ENCODE data around the gene TCEAL7. TPM values are rescaled to one million over a fixed set of nuclear protein-coding genes. Genes with fewer than 3 reads are reported as not detected.

Gene TCEAL7
- total RNA-seq, 4 donors from 2014 or later = 10.0 to 20.5 (median 13.6) TPM

GRCh38 chrX:103373581-103373980, 43.5 kb downstream of the TCEAL7 start:
- Histone ChIP-seq H3K27me3 (no peaks in the 10 kb centered on the region), H3K9me3 (no peaks in the 10 kb centered on the region), H3K4me1 (peaks cover 0 to 16% (median 0%) of the 10 kb centered on the region in 3 donors), H3K27ac (no peak overlapping the region), H3K4me3 (no peak overlapping the region), H3K36me3 (no peaks in the 10 kb centered on the region)
- no peak for TF ChIP-seq POLR2A (IDR thresholded peaks at IDR 0.05)
- no peak for TF ChIP-seq EP300 (IDR thresholded peaks at IDR 0.05)
- TF ChIP-seq, protein P1, sequence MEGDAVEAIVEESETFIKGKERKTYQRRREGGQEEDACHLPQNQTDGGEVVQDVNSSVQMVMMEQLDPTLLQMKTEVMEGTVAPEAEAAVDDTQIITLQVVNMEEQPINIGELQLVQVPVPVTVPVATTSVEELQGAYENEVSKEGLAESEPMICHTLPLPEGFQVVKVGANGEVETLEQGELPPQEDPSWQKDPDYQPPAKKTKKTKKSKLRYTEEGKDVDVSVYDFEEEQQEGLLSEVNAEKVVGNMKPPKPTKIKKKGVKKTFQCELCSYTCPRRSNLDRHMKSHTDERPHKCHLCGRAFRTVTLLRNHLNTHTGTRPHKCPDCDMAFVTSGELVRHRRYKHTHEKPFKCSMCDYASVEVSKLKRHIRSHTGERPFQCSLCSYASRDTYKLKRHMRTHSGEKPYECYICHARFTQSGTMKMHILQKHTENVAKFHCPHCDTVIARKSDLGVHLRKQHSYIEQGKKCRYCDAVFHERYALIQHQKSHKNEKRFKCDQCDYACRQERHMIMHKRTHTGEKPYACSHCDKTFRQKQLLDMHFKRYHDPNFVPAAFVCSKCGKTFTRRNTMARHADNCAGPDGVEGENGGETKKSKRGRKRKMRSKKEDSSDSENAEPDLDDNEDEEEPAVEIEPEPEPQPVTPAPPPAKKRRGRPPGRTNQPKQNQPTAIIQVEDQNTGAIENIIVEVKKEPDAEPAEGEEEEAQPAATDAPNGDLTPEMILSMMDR (IDR thresholded peaks at IDR 0.05) = no peak
- TF ChIP-seq POLR2AphosphoS5 (IDR thresholded peaks at IDR 0.05) = no peak
- no peak for ATAC-seq
- WGBS, 2 donors (ENCODE audit: low coverage in 1 of 2) = 84 to 96% methylated on average over 3 of the region's 3 CpGs

DNA sequence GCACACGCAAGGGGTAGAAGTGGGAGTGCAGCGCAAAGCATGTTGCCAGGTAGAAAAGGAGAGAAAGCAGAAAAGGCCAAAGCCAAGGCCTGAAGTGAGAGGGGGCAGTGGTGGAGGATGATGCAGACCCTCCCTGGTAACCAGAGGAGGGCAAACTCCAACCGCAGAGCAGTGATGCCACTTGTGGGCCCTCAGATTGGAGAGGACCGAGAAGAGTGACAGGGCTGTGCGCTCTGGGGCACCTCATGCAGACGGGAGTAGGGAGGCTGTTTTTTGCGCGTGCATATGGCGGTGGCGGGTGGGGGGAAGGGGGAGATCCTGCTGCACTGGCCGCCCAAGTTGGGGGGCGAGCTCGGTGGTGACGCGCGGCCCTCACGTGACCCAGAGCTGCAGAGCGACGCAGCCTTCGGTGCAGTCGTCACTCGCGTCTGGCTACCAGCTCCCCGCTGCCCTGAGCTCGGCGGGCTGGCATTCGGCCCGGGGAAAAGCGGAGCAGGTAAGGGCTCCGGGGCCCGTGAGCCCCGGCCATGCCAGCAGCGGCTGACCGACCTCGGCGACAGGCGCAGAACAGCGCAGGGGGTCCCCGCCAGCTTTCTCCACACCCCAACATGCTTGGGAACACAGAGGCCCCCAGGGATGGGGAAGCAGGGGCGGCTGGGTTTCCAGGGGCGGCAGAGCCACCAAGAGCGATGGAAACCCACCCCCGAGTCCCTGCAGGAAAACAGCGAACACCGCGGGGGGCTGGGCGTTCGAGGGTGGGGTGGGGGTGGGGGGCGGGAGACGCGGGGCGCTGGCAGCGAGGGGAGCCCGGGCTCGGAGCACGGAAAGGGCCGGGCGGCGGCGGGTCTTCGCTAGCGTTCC, 46.3 kb downstream of the TCEAL7 start, which contains the start of gene BEX3:
TSS of gene BEX3 (plus strand) at position 421 of the 861 bp plus-strand sequence. CDS start 984 bp downstream, outside the sequence.
- ATAC-seq = peak; percentile 80
- H3K27me3 ChIP-seq = no peaks in the 10 kb centered on the region
- H3K4me1 ChIP-seq = peaks cover 0 to 16% (median 0%) of the 10 kb centered on the region in 3 donors
- WGBS, 2 donors (ENCODE audit: low coverage in 1 of 2) = 0 to 54% methylated on average over 1 to 11 of the region's 62 CpGs
- H3K9me3 ChIP-seq = no peaks in the 10 kb centered on the region
- peak within 1 kb of the TSS; percentile 67 to 86 (median 82) for H3K27ac ChIP-seq
- H3K36me3 ChIP-seq = no peaks in the 10 kb centered on the region
- peak within 1 kb of the TSS; percentile 77 to 96 for H3K4me3 ChIP-seq
- TF ChIP-seq POLR2A (IDR thresholded peaks at IDR 0.05) (peak; percentile 57 to 69), POLR2AphosphoS5 (IDR thresholded peaks at IDR 0.05) (peak; percentile 80), EP300 (IDR thresholded peaks at IDR 0.05) (no peak)

DNA sequence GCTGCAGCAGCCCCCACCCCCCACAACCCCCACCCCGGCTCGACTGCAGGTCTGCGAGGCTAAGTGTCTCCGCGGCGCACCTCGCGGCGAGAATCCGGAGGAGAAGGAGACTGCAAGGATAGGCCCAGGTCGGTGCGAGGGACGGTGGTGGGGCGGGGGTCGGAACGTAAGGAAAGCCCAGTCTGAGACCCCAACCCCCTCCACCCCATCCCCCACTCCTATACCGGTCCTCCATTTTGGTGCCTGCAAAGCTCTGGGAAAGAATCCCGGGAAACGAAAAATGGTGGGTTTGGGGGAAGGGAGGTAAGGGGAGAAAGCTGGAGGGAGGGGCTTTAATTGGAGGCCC, 46.9 kb downstream of the TCEAL7 start:
- H3K36me3 ChIP-seq = no peaks in the 10 kb centered on the region
- peak overlapping the region; percentile 77 to 96 for H3K4me3 ChIP-seq
- H3K9me3 ChIP-seq = no peaks in the 10 kb centered on the region
- H3K27ac ChIP-seq = peak overlapping the region; percentile 67 to 86 (median 82)
- H3K4me1 ChIP-seq = peaks cover 0 to 16% (median 0%) of the 10 kb centered on the region in 3 donors
- WGBS, 2 donors (ENCODE audit: low coverage in 1 of 2) = no CpG with 5 or more reads among the region's 19 CpGs
- TF ChIP-seq, protein P1 (IDR thresholded peaks at IDR 0.05) = no peak
- TF ChIP-seq EP300 (IDR thresholded peaks at IDR 0.05) (no peak), POLR2A (IDR thresholded peaks at IDR 0.05) (no peak), POLR2AphosphoS5 (IDR thresholded peaks at IDR 0.05) (no peak)
- ATAC-seq = peak; percentile 36
- H3K27me3 ChIP-seq = no peaks in the 10 kb centered on the region

DNA sequence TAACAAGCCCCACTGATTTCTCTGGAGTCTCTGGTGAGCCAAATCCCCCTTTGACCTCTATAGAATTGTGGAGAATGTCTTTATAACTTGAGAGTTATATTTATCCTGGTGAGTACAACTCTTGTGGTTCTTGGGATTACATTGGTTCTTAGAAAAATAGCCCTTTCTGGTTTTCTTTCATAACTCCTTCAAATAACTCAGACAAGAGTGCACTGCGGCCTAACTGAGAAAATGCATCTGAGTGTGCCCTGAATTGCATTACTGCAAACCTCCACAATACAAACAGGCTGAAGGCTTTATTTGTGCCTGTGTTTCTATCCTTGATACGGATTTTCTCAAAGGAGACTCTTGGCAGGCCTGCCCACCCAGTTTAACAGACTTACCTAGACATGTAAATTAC, 49.0 kb downstream of the TCEAL7 start:
- 65% methylated on average over 2 of the region's 2 CpGs; no CpG with 5 or more reads in 1 of the 2 donors for WGBS, 2 donors (ENCODE audit: low coverage in 1 of 2)
- Histone ChIP-seq H3K27me3 (no peaks in the 10 kb centered on the region), H3K9me3 (no peaks in the 10 kb centered on the region), H3K4me1 (peaks cover 0 to 16% (median 0%) of the 10 kb centered on the region in 3 donors), H3K36me3 (no peaks in the 10 kb centered on the region), H3K27ac (no peak overlapping the region), H3K4me3 (no peak overlapping the region)
- no peak for TF ChIP-seq POLR2AphosphoS5 (IDR thresholded peaks at IDR 0.05)
- TF ChIP-seq EP300 (IDR thresholded peaks at IDR 0.05) = no peak
- TF ChIP-seq POLR2A (IDR thresholded peaks at IDR 0.05) = no peak
- TF ChIP-seq, protein P1 (IDR thresholded peaks at IDR 0.05) = no peak
- no peak for ATAC-seq

Small RNAs within 50 kb of the gene (small RNA-seq; reads per million reads assigned to genes)
- 0 reads per million in 4 donors for gene Z92846.1

Other genes with a start within 250 kb of the TCEAL7 start
- under 1 TPM in 2 of 4 donors, not detected in 2; 0.31 to 0.87 TPM for gene NXF3, start 237.1 kb upstream of the TCEAL7 start, total RNA-seq
- 10 to 100 TPM; 51.2 to 81.7 (median 60.0) TPM for gene BEX4, start 115.1 kb upstream of the TCEAL7 start, total RNA-seq
- 10 to 100 TPM; 48.9 to 84.0 (median 64.4) TPM for gene TCEAL8, start 75.1 kb upstream of the TCEAL7 start, total RNA-seq
- under 1 TPM in 2 of 4 donors, not detected in 2; 0.54 to 0.92 TPM for gene TCEAL5, start 53.5 kb upstream of the TCEAL7 start, total RNA-seq
- 10 to 100 TPM in 1 of 4 donors, 1 to 10 TPM in 3; 2.3 to 24.5 (median 5.4) TPM for gene BEX2, start 19.2 kb upstream of the TCEAL7 start, total RNA-seq
- 10 to 100 TPM; 52.9 to 86.7 (median 78.3) TPM for gene TCEAL9, start 26.3 kb downstream of the TCEAL7 start, total RNA-seq
- 100 to 1,000 TPM; 117 to 215 (median 167) TPM for gene BEX3, start 46.3 kb downstream of the TCEAL7 start, total RNA-seq
- 1 to 10 TPM; 1.3 to 8.9 (median 4.6) TPM for gene RAB40A, start 189.2 kb downstream of the TCEAL7 start, total RNA-seq

Measured in gastroesophageal sphincter (tissue), 4 donors.